Gastrocnemius medialis (tissue), 4 donors: ENCODE measurements around the gene DNAI4.

Experiments used
- CTCF ChIP-seq, 5 experiments: fragments of 450-650 bp in 3 of 5; fragments of 200-600 bp in 2 of 5; sonication (generic) in 2 of 5; IDR thresholded peaks in 4 of 5; conservative IDR thresholded peaks in 1 of 5; 1 replicate in 4 of 5; 2 replicates in 1 of 5; pipeline ENCODE4 v1.5.1; 2016 to 2019; ENCODE audit warnings: antibody characterized with exemption in 5 of 5, mild to moderate bottlenecking in 3 of 5, moderate library complexity in 3 of 5
- POLR2A ChIP-seq, 2 donors: fragments of 450-650 bp; IDR thresholded peaks; one replicate each; pipeline ENCODE4 v1.6.1; 2017; ENCODE audit warnings: antibody characterized with exemption in 2 of 2, mild to moderate bottlenecking in 2 of 2, moderate library complexity in 2 of 2

- TF ChIP-seq CTCF (IDR thresholded peaks at IDR 0.05 in 4 of 5, conservative IDR thresholded peaks at IDR 0.05 in 1 of 5) = no peak
- no peak for TF ChIP-seq POLR2A (IDR thresholded peaks at IDR 0.05)
These were observed 136.3 kb downstream of the DNAI4 start for GRCh38 chr1:66788231-66788939.
